ENCODE results near the gene TTC36.
A peak's percentile ranks its signal among the peaks of the same experiment; 100 is the strongest.
"Not testable (repeated sequence)": the region's sequence is repeated elsewhere in the genome, so short reads cannot be mapped to it uniquely, and the experiment has no call there.

TTC36 gene

GRCh38 chr11:118527109-118527508 lies at the start of gene TTC36:
TTC36 (plus strand) TSS chr11:118527474; CDS start chr11:118527495, 21 bp downstream.
- no peak for TF ChIP-seq Cebpa-rat (IDR thresholded peaks at IDR 0.05)
- Histone ChIP-seq H3K27me3 (peaks cover 0 to 23% (median 0%) of the 10 kb centered on the region in 11 experiments; a peak in 4 of 22 replicates), H3K4me1 (peaks cover 54 to 94% (median 76%) of the 10 kb centered on the region in 10 experiments), H3K4me3 (no peak within 1 kb of the TSS), H3K4me2 (peak within 1 kb of the TSS in 7 of 11 experiments; percentile 4 to 94 (median 30); a peak in 8 of 22 replicates), H3K9ac (no peak within 1 kb of the TSS), H3K27ac (peak within 1 kb of the TSS in 8 of 11 experiments; percentile 46 to 90 (median 80); a peak in 12 of 22 replicates), H3K36me3 (peaks cover 16 to 36% (median 28%) of the 10 kb centered on the region in 11 experiments), H4K20me1 (peaks cover 0 to 31% (median 17%) of the 10 kb centered on the region in 11 experiments; a peak in 9 of 22 replicates), H3K9me3 (replicated peaks in 1 of 11) (no peaks in the 10 kb centered on the region)

DNA sequence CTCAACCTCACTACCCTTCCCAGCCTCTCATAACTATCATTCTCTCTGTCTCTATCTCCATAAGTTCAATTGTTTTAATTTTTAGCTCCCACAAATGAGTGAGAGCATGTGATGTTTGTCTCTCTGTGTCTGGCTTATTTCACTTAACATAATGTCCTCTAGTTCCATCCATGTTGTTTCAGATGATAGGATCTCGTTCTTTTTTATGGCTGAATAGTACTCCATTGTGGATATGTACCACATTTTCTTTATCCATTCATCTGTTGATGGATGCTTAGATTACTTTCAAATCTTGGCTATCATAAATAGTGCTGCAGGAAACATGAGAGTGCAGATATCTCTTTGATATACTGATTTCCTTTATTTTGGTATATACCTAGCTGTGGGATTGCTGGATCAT lies 46.0 kb upstream of the TTC36 start:
- Histone ChIP-seq H4K20me1 (peaks cover 0 to 22% (median 13%) of the 10 kb centered on the region in 11 experiments; a peak in 12 of 22 replicates), H3K36me3 (peaks cover 95 to 100% (median 99%) of the 10 kb centered on the region in 11 experiments)
- H3K9ac ChIP-seq; H3K9me3 ChIP-seq (replicated peaks in 1 of 11); H3K4me1 ChIP-seq; H3K27me3 ChIP-seq; H3K4me2 ChIP-seq; H3K4me3 ChIP-seq; H3K27ac ChIP-seq: not testable (repeated sequence)

DNA sequence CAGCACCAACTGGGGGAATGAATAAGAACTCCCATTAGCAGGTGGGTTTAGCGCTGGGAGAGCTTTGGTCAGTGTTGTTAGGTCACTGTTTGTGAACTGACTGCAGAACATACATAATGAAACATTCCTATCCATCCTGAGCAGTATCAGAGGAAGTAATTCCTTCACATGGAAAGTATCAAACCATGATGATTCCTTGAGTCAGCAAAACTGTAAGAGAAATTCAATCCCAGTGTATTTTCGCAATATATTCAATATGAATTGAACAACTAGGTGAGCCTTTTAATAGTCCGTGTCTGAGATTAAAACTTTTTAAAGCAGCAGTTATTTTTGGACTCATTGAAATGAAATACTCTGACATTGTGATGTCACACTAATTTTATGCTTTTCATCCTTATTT lies 42.9 kb upstream of the TTC36 start:
- H4K20me1 ChIP-seq = peaks cover 0 to 17% (median 0%) of the 10 kb centered on the region in 11 experiments; a peak in 9 of 22 replicates
- H3K27ac ChIP-seq = no peak overlapping the region
- H3K4me1 ChIP-seq = no peaks in the 10 kb centered on the region
- H3K27me3 ChIP-seq = no peaks in the 10 kb centered on the region
- peaks cover 87 to 99% (median 92%) of the 10 kb centered on the region in 11 experiments for H3K36me3 ChIP-seq
- H3K4me2 ChIP-seq = no peak overlapping the region
- H3K9me3 ChIP-seq (replicated peaks in 1 of 11) = no peaks in the 10 kb centered on the region
- TF ChIP-seq Cebpa-rat (IDR thresholded peaks at IDR 0.05) = no peak
- H3K4me3 ChIP-seq = no peak overlapping the region
- no peak overlapping the region; a peak in 1 of 22 replicates for H3K9ac ChIP-seq

GRCh38 chr11:118485273-118485672 lies 42.0 kb upstream of the TTC36 start:
- H4K20me1 ChIP-seq = peaks cover 0 to 17% (median 0%) of the 10 kb centered on the region in 11 experiments; a peak in 9 of 22 replicates
- H3K36me3 ChIP-seq = peaks cover 87 to 99% (median 92%) of the 10 kb centered on the region in 11 experiments
- H3K9ac ChIP-seq = no peak overlapping the region
- no peak overlapping the region for H3K4me3 ChIP-seq
- no peak overlapping the region for H3K4me2 ChIP-seq
- TF ChIP-seq Cebpa-rat (IDR thresholded peaks at IDR 0.05) = no peak
- no peak overlapping the region for H3K27ac ChIP-seq
- no peaks in the 10 kb centered on the region for H3K9me3 ChIP-seq (replicated peaks in 1 of 11)
- no peaks in the 10 kb centered on the region for H3K27me3 ChIP-seq
- no peaks in the 10 kb centered on the region for H3K4me1 ChIP-seq

GRCh38 chr11:118488480-118489109 lies 38.7 kb upstream of the TTC36 start:
- Histone ChIP-seq H4K20me1 (peaks cover 0 to 14% (median 0%) of the 10 kb centered on the region in 11 experiments; a peak in 8 of 22 replicates), H3K4me1 (no peaks in the 10 kb centered on the region), H3K9ac (no peak overlapping the region), H3K27ac (no peak overlapping the region), H3K4me3 (no peak overlapping the region), H3K4me2 (no peak overlapping the region), H3K36me3 (peaks cover 86 to 99% (median 92%) of the 10 kb centered on the region in 11 experiments), H3K27me3 (no peaks in the 10 kb centered on the region), H3K9me3 (replicated peaks in 1 of 11) (no peaks in the 10 kb centered on the region)
- no peak for TF ChIP-seq Cebpa-rat (IDR thresholded peaks at IDR 0.05)

DNA sequence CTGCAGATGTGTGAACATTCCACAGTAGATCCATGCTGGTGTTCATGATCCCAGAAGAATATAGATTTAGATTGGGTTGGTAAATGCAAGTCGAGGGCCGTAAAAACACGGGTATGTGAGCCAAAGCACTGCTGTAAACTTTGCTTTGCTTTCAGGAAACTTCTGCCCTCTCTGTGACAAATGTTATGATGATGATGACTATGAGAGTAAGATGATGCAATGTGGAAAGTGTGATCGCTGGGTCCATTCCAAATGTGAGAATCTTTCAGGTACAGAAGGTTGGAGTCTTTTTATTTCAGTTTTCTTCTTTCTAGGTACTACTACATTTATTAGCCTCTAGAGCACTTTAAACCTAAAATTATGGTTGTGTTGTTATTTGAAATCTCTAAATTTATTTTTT lies 36.2 kb upstream of the TTC36 start:
- peaks cover 86 to 99% (median 92%) of the 10 kb centered on the region in 11 experiments for H3K36me3 ChIP-seq
- no peak overlapping the region for H3K9ac ChIP-seq
- no peaks in the 10 kb centered on the region for H3K27me3 ChIP-seq
- H3K27ac ChIP-seq = no peak overlapping the region
- H3K4me2 ChIP-seq = no peak overlapping the region
- TF ChIP-seq Cebpa-rat (IDR thresholded peaks at IDR 0.05) = no peak
- no peak overlapping the region for H3K4me3 ChIP-seq
- no peaks in the 10 kb centered on the region for H3K4me1 ChIP-seq
- peaks cover 0 to 17% (median 0%) of the 10 kb centered on the region in 11 experiments; a peak in 6 of 22 replicates for H4K20me1 ChIP-seq
- no peaks in the 10 kb centered on the region for H3K9me3 ChIP-seq (replicated peaks in 1 of 11)

DNA sequence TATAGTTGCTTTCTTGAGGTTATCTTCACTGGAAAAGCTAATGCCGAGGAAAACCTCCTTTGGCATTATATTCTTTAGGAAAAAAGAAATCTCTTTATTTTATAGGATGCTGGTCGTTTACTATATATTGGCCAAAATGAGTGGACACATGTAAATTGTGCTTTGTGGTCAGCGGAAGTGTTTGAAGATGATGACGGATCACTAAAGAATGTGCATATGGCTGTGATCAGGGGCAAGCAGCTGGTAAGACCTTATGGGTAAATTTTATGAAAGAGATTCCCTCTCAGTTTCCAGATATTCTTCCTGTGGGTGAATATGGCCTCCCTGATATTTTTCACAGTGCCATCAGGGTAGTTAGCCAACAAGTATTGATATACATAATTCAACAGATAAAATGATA lies 29.4 kb upstream of the TTC36 start:
- H3K9me3 ChIP-seq (replicated peaks in 1 of 11) = no peaks in the 10 kb centered on the region
- H4K20me1 ChIP-seq = peaks cover 0 to 6% (median 0%) of the 10 kb centered on the region in 11 experiments; a peak in 4 of 22 replicates
- no peaks in the 10 kb centered on the region for H3K4me1 ChIP-seq
- peak overlapping the region in 1 of 11 experiments; percentile 12; a peak in 1 of 22 replicates for H3K9ac ChIP-seq
- no peak for TF ChIP-seq Cebpa-rat (IDR thresholded peaks at IDR 0.05)
- H3K4me2 ChIP-seq = no peak overlapping the region
- H3K27ac ChIP-seq = no peak overlapping the region
- no peak overlapping the region for H3K4me3 ChIP-seq
- no peaks in the 10 kb centered on the region for H3K27me3 ChIP-seq
- peaks cover 100% of the 10 kb centered on the region in 11 experiments for H3K36me3 ChIP-seq

DNA sequence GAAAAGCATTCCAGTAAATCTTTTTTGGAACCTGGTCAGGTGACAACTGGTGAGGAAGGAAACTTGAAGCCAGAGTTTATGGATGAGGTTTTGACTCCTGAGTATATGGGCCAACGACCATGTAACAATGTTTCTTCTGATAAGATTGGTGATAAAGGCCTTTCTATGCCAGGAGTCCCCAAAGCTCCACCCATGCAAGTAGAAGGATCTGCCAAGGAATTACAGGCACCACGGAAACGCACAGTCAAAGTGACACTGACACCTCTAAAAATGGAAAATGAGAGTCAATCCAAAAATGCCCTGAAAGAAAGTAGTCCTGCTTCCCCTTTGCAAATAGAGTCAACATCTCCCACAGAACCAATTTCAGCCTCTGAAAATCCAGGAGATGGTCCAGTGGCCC lies 24.1 kb upstream of the TTC36 start:
- Histone ChIP-seq H3K4me1 (no peaks in the 10 kb centered on the region), H3K4me3 (no peak overlapping the region), H3K9me3 (replicated peaks in 1 of 11) (no peaks in the 10 kb centered on the region), H3K9ac (no peak overlapping the region), H4K20me1 (peaks cover 0 to 28% (median 8%) of the 10 kb centered on the region in 11 experiments; a peak in 9 of 22 replicates), H3K27me3 (no peaks in the 10 kb centered on the region), H3K36me3 (peaks cover 100% of the 10 kb centered on the region in 11 experiments), H3K4me2 (no peak overlapping the region), H3K27ac (no peak overlapping the region)
- no peak for TF ChIP-seq Cebpa-rat (IDR thresholded peaks at IDR 0.05)

- H4K20me1 ChIP-seq = peaks cover 0 to 10% (median 0%) of the 10 kb centered on the region in 11 experiments; a peak in 1 of 22 replicates
- no peak overlapping the region for H3K4me2 ChIP-seq
- H3K4me3 ChIP-seq = no peak overlapping the region
- no peak for TF ChIP-seq Cebpa-rat (IDR thresholded peaks at IDR 0.05)
- H3K27me3 ChIP-seq = no peaks in the 10 kb centered on the region
- H3K9ac ChIP-seq = no peak overlapping the region
- H3K27ac ChIP-seq = peak overlapping the region in 3 of 11 experiments; percentile 2 to 23 (median 11); a peak in 3 of 22 replicates
- peaks cover 12 to 36% (median 27%) of the 10 kb centered on the region in 10 experiments for H3K4me1 ChIP-seq
- peaks cover 90 to 100% (median 97%) of the 10 kb centered on the region in 11 experiments for H3K36me3 ChIP-seq
- no peaks in the 10 kb centered on the region for H3K9me3 ChIP-seq (replicated peaks in 1 of 11)
Measured at GRCh38 chr11:118511601-118512000, 15.7 kb upstream of the TTC36 start.

Data from BLaER1 treated with 17β-estradiol and CSF1 and Interleukin-3, amounts not matched to agents 10 nM and 100 nM (cell line).